Liver (tissue), 9 donors: ENCODE measurements around the gene LMOD1. TPM values are rescaled to one million over a fixed set of nuclear protein-coding genes. Genes with fewer than 3 reads are reported as not detected.

Experiments used
- DNase-seq: peaks from one replicate; pipeline ENCODE4 v3.0.0-alpha.2; 2017; ENCODE audit warnings: low spot score
- H3K27ac ChIP-seq, 2 donors: one replicate each; pipeline ENCODE4 v1.7.0; 2013; ENCODE audit warnings: inconsistent platforms in 2 of 2, low read length in 2 of 2, control low read depth in 1 of 2, low read depth in 1 of 2, mild to moderate bottlenecking in 1 of 2
- H3K27me3 ChIP-seq, 4 donors: one replicate each; pipeline versions ENCODE4 v1.6.1 to v1.7.0; 2013; ENCODE audit warnings: low read length in 3 of 4, inconsistent platforms in 1 of 4, mild to moderate bottlenecking in 1 of 4, moderate library complexity in 1 of 4; ENCODE audit not compliant: control insufficient read depth in 4 of 4, insufficient read depth in 4 of 4
- H3K36me3 ChIP-seq, 4 donors: one replicate each; pipeline versions ENCODE4 v1.6.1 to v1.7.0; 2013; ENCODE audit warnings: low read length in 3 of 4, mild to moderate bottlenecking in 3 of 4, low read depth in 1 of 4, moderate library complexity in 1 of 4; ENCODE audit not compliant: control insufficient read depth in 4 of 4, insufficient read depth in 3 of 4
- H3K4me1 ChIP-seq, 4 donors: one replicate each; pipeline versions ENCODE4 v1.6.1 to v1.7.0; 2013; ENCODE audit warnings: low read length in 3 of 4, mild to moderate bottlenecking in 3 of 4, moderate library complexity in 1 of 4; ENCODE audit not compliant: control insufficient read depth in 4 of 4, insufficient read depth in 4 of 4
- H3K4me3 ChIP-seq, 3 donors: one replicate each; pipeline versions ENCODE4 v1.6.1 to v1.7.0; 2013; ENCODE audit warnings: low read length in 3 of 3, control low read depth in 1 of 3, low read depth in 1 of 3, mild to moderate bottlenecking in 1 of 3
- H3K9ac ChIP-seq, 2 donors: one replicate each; pipeline ENCODE4 v1.7.0; 2013; ENCODE audit warnings: low read length in 2 of 2, mild to moderate bottlenecking in 2 of 2, moderate library complexity in 2 of 2, control low read depth in 1 of 2, low read depth in 1 of 2
- H3K9me3 ChIP-seq, 4 donors: one replicate each; pipeline versions ENCODE4 v1.6.1 to v1.7.0; 2013; ENCODE audit warnings: low read length in 3 of 4; ENCODE audit not compliant: control insufficient read depth in 4 of 4
- ATF3 ChIP-seq: IDR thresholded peaks from 2 replicates; pipeline ENCODE4 v1.6.1; 2016; ENCODE audit warnings: antibody characterized with exemption
- CTCF ChIP-seq: fragments of 150-350 bp; IDR thresholded peaks from 2 replicates; pipeline ENCODE4 v1.5.1; 2017; ENCODE audit warnings: improper control_type of control experiment, low read depth, low read length; ENCODE audit not compliant: missing input control
- EGR1 ChIP-seq, 2 donors: IDR thresholded peaks; 2 replicates each; pipeline ENCODE4 v1.6.1; 2016 to 2018; ENCODE audit warnings: antibody characterized with exemption in 2 of 2, low read depth in 2 of 2
- FOXA2 ChIP-seq: IDR thresholded peaks from 2 replicates; pipeline ENCODE4 v1.6.1; 2016; ENCODE audit warnings: antibody characterized with exemption
- HNF4G ChIP-seq: IDR thresholded peaks from 2 replicates; pipeline ENCODE4 v1.6.1; 2016; ENCODE audit warnings: antibody characterized with exemption
- JUND ChIP-seq, 2 donors: IDR thresholded peaks; 2 replicates each; pipeline ENCODE4 v1.6.1; 2016; ENCODE audit warnings: antibody characterized with exemption in 2 of 2
- NR2F2 ChIP-seq: IDR thresholded peaks from 2 replicates; pipeline ENCODE4 v1.6.1; 2016; ENCODE audit warnings: antibody characterized with exemption
- REST ChIP-seq: IDR thresholded peaks from 2 replicates; pipeline ENCODE4 v1.6.1; 2016; ENCODE audit warnings: antibody characterized with exemption, mild to moderate bottlenecking
- YY1 ChIP-seq: IDR thresholded peaks from 2 replicates; pipeline ENCODE4 v1.6.1; 2016; ENCODE audit warnings: antibody characterized with exemption, mild to moderate bottlenecking
- WGBS: extraction: QIAGEN DNeasy Blood & Tissue Kit; methylation state at CpG from one replicate; pipeline ENCODE4 v1.1.7; 2013; 5-methylcytosine and 5-hydroxymethylcytosine counted together
- polyA plus RNA-seq, 2 donors: library from polyadenylated mRNA; stranded (reverse) in 1 of 2; unstranded in 1 of 2; fragments of 200-250 nt in 1 of 2; fragments of >200 nt in 1 of 2; fragmentation: Nextera tagmentation in 1 of 2; extraction: Ambion mirVana in 1 of 2; gene quantifications; one replicate each; pipeline versions ENCODE4 v1.2.1 to v1.2.3, GENCODE V29; 2013 to 2015
- total RNA-seq, 2 donors: library from RNA; depleted of rRNA; stranded (reverse); fragments of >200 nt; gene quantifications; one replicate each; pipeline ENCODE4 v1.2.3, GENCODE V29; 2014
- donor health status: healthy.
- donor health status: healthy.
- donor health status: healthy.
- donor health status: healthy.
- donor health status: healthy.

Gene LMOD1
- total and polyA plus RNA-seq, 4 donors = 0.14 to 4.4 (median 2.2) TPM

- TF ChIP-seq CTCF (no peak), NR2F2 (no peak), ATF3 (no peak), REST (no peak), JUND (IDR thresholded peaks at IDR 0.05) (no peak), EGR1 (IDR thresholded peaks at IDR 0.05; ENCODE audit: low read depth in 2 of 2) (no peak)
These were observed 24.3 kb downstream of the LMOD1 start (continued) for GRCh38 chr1:201921952-201922558.

GRCh38 chr1:201918343-201918742 lies 28.0 kb downstream of the LMOD1 start:
- no peaks in the 10 kb centered on the region for H3K9me3 ChIP-seq
- 88% methylated on average over 5 of the region's 5 CpGs for WGBS
- TF ChIP-seq FOXA2 (no peak), CTCF (no peak), REST (no peak), EGR1 (IDR thresholded peaks at IDR 0.05; ENCODE audit: low read depth in 2 of 2) (no peak), ATF3 (no peak), YY1 (no peak), HNF4G (no peak)
- H3K27ac ChIP-seq = no peak overlapping the region
- no peaks in the 10 kb centered on the region for H3K36me3 ChIP-seq
- no peak overlapping the region for H3K4me3 ChIP-seq
- peaks cover 0 to 3% (median 0%) of the 10 kb centered on the region in 4 donors for H3K4me1 ChIP-seq
- DNase-seq = no peak
- no peaks in the 10 kb centered on the region for H3K27me3 ChIP-seq
- no peak overlapping the region for H3K9ac ChIP-seq
